Parathyroid adenoma (tissue), 2 donors: ENCODE data around the gene CAPZB.

Experiments used
- H2AFZ ChIP-seq: fragments of 300-600 bp; sonication (generic); one replicate; pipeline ENCODE4 v1.7.0; 2017; ENCODE audit warnings: antibody characterized with exemption, mild to moderate bottlenecking
- H3K27ac ChIP-seq: fragments of 300-600 bp; sonication (generic); one replicate; pipeline ENCODE4 v1.7.0; 2017
- H3K27me3 ChIP-seq: fragments of 300-600 bp; sonication (generic); one replicate; pipeline ENCODE4 v1.7.0; 2017; ENCODE audit warnings: low read length; ENCODE audit not compliant: control insufficient read depth, insufficient read depth
- H3K36me3 ChIP-seq: fragments of 300-600 bp; sonication (generic); one replicate; pipeline ENCODE4 v1.7.0; 2017; ENCODE audit warnings: low read length; ENCODE audit not compliant: control insufficient read depth, insufficient read depth
- H3K4me1 ChIP-seq: fragments of 300-600 bp; sonication (generic); one replicate; pipeline ENCODE4 v1.7.0; 2017; ENCODE audit warnings: control low read depth
- H3K4me2 ChIP-seq: fragments of 300-600 bp; sonication (generic); one replicate; pipeline ENCODE4 v1.7.0; 2017; ENCODE audit warnings: low read length
- H3K4me3 ChIP-seq: fragments of 300-600 bp; sonication (generic); one replicate; pipeline ENCODE4 v1.7.0; 2017; ENCODE audit warnings: low read depth, low read length
- H3K79me2 ChIP-seq: fragments of 300-600 bp; sonication (generic); one replicate; pipeline ENCODE4 v1.7.0; 2017; ENCODE audit warnings: control low read depth
- H3K9ac ChIP-seq: fragments of 300-600 bp; sonication (generic); one replicate; pipeline ENCODE4 v1.7.0; 2017; ENCODE audit warnings: mild to moderate bottlenecking
- H3K9me3 ChIP-seq: fragments of 300-600 bp; sonication (generic); one replicate; pipeline ENCODE4 v1.7.0; 2017; ENCODE audit warnings: low read length; ENCODE audit not compliant: control insufficient read depth
- TF ChIP-seq, protein P1 (sequence below): fragments of 300-600 bp; sonication (generic); IDR thresholded peaks from one replicate; pipeline ENCODE4 v1.7.0; 2017; ENCODE audit warnings: antibody characterized with exemption, mild to moderate bottlenecking
- donor health status: primary hyperparathyroidism.

CAPZB gene

DNA sequence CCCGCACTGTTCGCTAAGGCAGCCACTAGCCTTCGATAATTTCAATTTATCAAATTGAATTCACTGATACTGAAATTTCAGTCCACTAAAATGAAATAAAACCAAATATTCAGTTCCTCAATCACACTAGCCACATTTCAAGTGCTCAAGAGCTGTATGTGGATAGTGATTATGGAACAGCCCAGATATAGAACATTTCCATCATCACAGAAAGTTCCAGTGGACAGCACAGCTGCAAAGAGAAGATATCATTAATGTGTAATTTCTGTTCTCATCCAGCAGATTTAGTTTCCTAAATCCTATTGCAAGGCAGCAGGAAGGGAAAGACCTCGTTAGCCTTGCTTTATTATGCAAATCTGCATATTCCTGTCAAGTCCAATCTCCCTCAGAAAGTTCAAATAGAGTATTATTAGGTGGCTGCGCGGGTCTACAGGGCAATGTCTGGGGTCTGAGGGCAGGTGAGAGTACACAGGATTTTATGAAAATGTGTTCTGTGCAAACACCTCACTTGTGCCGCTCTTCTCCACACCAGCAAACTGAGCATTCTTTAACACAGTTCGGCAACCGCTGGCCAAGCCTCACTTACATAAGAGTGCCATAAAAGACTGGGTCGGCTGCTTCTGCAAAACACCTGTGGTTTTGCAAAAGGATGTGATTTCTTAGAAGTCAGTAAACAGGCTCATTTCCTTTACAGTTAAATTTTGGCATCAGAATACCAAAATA is 22.4 kb downstream of the CAPZB start:
- no peak overlapping the region for H3K4me2 ChIP-seq
- H3K27ac ChIP-seq: no peak overlapping the region
- peaks cover 33% of the 10 kb centered on the region for H3K79me2 ChIP-seq
- H3K4me1 ChIP-seq: no peaks in the 10 kb centered on the region
- no peaks in the 10 kb centered on the region for H3K27me3 ChIP-seq
- no peak overlapping the region for H2AFZ ChIP-seq
- H3K36me3 ChIP-seq: no peaks in the 10 kb centered on the region
- TF ChIP-seq, protein P1, sequence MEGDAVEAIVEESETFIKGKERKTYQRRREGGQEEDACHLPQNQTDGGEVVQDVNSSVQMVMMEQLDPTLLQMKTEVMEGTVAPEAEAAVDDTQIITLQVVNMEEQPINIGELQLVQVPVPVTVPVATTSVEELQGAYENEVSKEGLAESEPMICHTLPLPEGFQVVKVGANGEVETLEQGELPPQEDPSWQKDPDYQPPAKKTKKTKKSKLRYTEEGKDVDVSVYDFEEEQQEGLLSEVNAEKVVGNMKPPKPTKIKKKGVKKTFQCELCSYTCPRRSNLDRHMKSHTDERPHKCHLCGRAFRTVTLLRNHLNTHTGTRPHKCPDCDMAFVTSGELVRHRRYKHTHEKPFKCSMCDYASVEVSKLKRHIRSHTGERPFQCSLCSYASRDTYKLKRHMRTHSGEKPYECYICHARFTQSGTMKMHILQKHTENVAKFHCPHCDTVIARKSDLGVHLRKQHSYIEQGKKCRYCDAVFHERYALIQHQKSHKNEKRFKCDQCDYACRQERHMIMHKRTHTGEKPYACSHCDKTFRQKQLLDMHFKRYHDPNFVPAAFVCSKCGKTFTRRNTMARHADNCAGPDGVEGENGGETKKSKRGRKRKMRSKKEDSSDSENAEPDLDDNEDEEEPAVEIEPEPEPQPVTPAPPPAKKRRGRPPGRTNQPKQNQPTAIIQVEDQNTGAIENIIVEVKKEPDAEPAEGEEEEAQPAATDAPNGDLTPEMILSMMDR: no peak
- no peaks in the 10 kb centered on the region for H3K9me3 ChIP-seq
- no peak overlapping the region for H3K4me3 ChIP-seq
- H3K9ac ChIP-seq: no peak overlapping the region

DNA sequence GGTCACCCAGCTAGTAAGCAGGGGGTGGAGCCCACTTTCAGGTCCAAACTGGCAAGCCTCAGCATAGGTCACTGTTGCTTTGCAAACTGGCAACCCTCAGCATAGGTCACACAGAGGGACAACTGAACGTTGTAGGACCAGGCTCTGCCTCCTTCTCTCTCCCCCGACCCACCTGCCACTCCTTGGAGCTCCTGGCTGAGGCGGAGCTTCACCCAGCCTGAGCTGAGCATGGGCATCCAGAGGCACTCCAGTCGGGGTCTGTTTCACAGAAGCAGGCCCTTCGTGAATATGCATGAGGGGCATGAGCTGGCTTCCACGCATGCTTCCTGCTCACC is 24.2 kb downstream of the CAPZB start:
- TF ChIP-seq, protein P1: no peak

DNA sequence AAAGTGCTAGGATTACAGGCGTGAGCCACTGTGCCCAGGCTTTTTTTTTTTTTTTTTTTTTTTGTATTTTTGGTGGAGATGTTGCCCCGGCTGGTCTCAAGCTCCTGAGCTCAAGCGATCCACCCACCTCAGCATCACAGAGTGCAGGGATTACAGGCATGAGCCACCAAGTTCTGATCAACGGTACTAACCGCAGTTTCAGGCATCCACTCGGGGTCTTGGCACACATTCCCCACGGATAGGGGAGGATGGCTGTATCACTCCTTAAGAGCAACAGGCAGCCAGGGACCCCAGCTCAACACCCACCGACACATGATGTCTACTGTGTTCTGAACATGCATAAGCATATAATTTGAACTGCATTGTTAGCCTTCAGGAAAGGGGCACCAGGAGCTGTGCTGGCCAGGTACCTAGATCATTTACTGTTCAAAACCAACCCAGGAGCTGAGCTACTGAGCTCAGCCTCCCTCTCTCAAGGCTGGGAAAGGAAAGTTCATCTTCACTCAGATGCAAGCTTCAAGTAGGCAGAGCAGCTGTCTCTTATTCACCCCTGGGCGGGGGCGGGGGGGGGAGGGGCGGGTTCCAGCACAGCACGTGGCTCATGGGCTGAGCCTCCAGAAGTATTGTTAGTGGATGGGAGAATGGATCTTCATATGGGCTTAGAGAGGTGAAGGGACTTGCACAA is 24.7 kb downstream of the CAPZB start:
- no peaks in the 10 kb centered on the region for H3K27me3 ChIP-seq
- no peaks in the 10 kb centered on the region for H3K36me3 ChIP-seq
- no peak overlapping the region for H3K27ac ChIP-seq
- TF ChIP-seq, protein P1: no peak
- no peaks in the 10 kb centered on the region for H3K9me3 ChIP-seq
- no peak overlapping the region for H3K4me3 ChIP-seq
- no peak overlapping the region for H3K4me2 ChIP-seq
- H2AFZ ChIP-seq: no peak overlapping the region
- peaks cover 25% of the 10 kb centered on the region for H3K79me2 ChIP-seq
- H3K4me1 ChIP-seq: peaks cover 1% of the 10 kb centered on the region
- H3K9ac ChIP-seq: no peak overlapping the region

More for the DNA sequence above, 24.2 kb downstream of the CAPZB start:
- Histone ChIP-seq H3K4me2 (no peak overlapping the region), H3K4me1 (no peaks in the 10 kb centered on the region), H3K9ac (no peak overlapping the region), H3K27ac (no peak overlapping the region), H3K79me2 (peaks cover 26% of the 10 kb centered on the region), H3K9me3 (no peaks in the 10 kb centered on the region), H3K4me3 (no peak overlapping the region), H3K27me3 (no peaks in the 10 kb centered on the region), H2AFZ (no peak overlapping the region), H3K36me3 (no peaks in the 10 kb centered on the region)

DNA sequence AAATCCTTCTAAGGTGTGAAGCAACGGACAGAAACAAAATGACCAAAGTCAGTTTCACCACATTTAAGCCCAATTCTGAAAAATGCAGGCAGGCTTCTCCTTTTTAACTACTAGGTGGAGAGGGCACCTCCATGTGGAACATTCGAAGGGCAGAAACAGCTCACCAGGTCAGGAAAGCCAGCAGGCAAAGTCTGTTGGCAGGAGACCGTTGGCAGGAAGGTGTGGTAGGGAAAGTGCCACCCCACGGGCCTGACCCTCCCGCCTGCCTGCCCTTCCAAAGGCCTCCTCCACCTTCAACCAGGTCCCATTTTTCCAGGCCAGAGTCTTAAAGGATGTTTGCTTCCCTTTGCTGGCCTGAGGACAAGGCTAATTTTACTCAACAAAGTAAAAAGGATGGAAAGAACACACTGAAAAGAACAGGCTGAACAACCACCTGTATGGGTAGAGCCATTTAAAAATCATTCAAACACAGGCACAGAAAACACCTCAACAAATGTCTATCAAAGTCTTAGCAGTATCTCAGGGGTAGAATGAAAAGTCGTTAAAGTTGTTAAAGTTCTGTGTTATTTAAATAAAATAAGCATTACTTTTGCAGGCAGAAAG is 26.4 kb downstream of the CAPZB start:
- peaks cover 6% of the 10 kb centered on the region for H3K4me1 ChIP-seq
- no peak overlapping the region for H2AFZ ChIP-seq

More for the DNA sequence above, 26.4 kb downstream of the CAPZB start:
- Histone ChIP-seq H3K79me2 (peaks cover 25% of the 10 kb centered on the region), H3K4me2 (no peak overlapping the region), H3K36me3 (no peaks in the 10 kb centered on the region), H3K27ac (no peak overlapping the region), H3K27me3 (no peaks in the 10 kb centered on the region), H3K9me3 (no peaks in the 10 kb centered on the region), H3K9ac (no peak overlapping the region), H3K4me3 (no peak overlapping the region)
- TF ChIP-seq, protein P1: no peak
